Measurements from ENCODE around the gene CTNNA1.

DNA sequence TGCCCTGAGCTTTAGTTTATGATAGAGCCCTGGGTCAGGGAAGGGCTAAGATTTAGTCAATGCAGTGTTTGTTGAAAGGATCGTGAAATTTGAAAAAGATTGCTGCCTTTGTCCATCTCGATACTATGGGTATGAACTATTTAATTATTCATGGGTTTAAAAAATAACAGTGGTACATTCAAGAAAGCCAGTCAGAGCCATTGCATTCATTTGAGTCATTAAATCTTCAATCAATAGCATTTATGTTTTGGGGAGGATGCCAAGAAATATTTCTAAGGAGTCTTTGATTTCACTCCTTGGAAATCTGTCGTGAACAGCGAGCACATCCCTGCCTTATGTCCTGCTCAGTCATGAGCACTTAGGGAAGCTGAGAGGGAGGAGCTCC, 176.3 kb downstream of the CTNNA1 start:
- TF ChIP-seq SP1 (CRISPR knock-in tag; IDR thresholded peaks at IDR 0.05) (no peak), ZZZ3 (IDR thresholded peaks at IDR 0.05) (no peak), POLR2AphosphoS2 (IDR thresholded peaks at IDR 0.05; ENCODE audit: low read length) (no peak), EGR1 (conservative IDR thresholded peaks at IDR 0.05) (no peak), SP2 (IDR thresholded peaks at IDR 0.05; ENCODE audit: extremely low read depth, low read depth, low read length, poor library complexity, severe bottlenecking) (no peak), HOMEZ (CRISPR knock-in tag; IDR thresholded peaks at IDR 0.05) (no peak), EZH2 (IDR thresholded peaks at IDR 0.05; ENCODE audit: borderline replicate concordance, low read depth, low read length) (no peak), CREM (IDR thresholded peaks at IDR 0.05; ENCODE audit: low read depth) (no peak), CHD4 (IDR thresholded peaks at IDR 0.05; ENCODE audit: insufficient read depth, insufficient replicate concordance, low read depth, low read length, poor library complexity, severe bottlenecking) (no peak), GTF2F1 (IDR thresholded peaks at IDR 0.05; ENCODE audit: low read depth, low read length) (no peak), PHF8 (IDR thresholded peaks at IDR 0.05; ENCODE audit: borderline replicate concordance, low read length) (no peak)

Data from K562 (cell line).